Midbrain (tissue), 1 donor: ENCODE measurements around the gene IL20RA.

Source experiments
- DNase-seq: peaks from one replicate; lab custom pipeline; 2025; lab: John Stamatoyannopoulos, UW

IL20RA gene

DNA sequence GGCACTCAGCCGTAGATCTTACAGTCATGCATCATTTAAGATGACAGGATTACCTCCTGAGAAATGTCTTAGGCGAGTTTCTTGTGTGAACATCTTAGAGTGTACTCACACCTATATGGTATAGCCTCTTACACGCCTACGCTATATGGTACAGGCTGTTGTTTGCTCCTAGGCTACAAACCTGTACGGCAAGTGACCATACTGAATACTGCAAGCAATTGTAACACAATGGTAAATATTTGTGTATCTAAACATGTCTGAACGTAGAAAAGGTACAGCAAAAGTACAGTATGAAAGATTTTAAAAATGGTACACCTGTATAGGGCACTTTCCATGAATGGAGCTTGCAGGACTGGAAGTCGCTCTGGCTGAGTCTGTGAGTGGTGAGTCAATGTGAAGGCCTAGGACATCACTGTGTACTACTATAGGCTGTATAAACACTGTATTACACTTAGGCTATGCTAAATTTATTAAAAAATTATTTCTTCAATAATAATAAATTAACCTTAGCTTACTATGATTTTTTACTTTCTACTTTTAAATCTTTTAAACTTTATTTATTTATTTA, 541 bp upstream of the IL20RA start:
- no peak for DNase-seq

- DNase-seq = no peak
Observed at GRCh38 chr6:137043710-137044365, 927 bp downstream of the IL20RA start.

GRCh38 chr6:137040393-137040792, 4.4 kb downstream of the IL20RA start:
- DNase-seq = no peak

DNA sequence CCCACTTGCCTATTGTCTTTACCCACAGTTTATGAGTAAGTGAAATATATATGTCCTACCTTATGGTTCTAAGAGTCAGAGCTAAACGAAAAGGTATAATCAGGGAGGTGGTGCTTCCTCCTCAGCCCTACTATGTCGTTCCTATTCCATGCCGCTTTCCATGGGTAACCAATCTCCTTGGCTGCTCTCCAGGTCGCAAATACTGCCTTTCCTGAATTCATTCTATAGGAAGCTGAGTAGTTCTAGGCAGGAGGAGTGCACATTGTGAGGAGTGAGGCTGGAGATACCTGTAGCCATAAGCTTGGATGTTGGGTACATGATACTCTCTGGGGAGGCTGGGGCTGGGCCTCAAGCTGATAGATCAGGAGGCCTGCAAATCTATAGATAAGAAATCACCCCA, 5.8 kb downstream of the IL20RA start:
- no peak for DNase-seq

DNA sequence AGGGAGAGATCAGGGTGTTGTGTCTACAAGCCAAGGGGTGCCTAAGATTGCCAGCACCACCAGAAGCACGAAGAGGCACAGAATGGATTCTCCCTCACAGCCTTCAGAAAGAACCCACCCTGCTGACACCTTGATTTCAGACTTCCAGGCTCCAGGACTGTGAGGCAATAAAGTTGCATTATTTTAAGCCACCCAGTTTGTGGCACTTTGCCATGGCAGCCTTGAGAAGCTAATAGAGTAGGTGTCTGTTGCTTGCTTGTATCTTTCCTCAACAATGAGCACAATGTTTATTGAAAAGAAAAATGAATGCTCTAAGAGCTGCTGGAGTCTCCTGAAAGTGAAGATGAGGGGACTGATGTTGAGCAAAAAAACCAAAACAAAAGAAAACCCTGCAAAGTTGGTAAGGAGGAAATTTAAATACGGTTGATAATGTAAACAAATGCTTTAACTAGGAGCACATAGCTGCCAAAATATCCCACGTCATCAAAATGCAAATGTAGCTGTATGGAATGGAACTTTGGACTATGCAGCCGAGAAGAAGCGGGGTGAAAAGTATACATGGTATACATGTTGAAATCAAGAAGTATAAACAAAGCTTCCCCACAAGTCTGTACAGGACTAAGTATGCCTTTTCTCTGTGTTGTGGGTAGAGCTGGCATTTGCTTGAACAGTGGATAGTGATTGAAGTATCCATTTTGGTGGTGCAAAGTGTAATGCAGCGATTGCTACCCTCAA, 8.0 kb downstream of the IL20RA start:
- DNase-seq = no peak

GRCh38 chr6:137033828-137034227, 10.9 kb downstream of the IL20RA start:
- no peak for DNase-seq

DNA sequence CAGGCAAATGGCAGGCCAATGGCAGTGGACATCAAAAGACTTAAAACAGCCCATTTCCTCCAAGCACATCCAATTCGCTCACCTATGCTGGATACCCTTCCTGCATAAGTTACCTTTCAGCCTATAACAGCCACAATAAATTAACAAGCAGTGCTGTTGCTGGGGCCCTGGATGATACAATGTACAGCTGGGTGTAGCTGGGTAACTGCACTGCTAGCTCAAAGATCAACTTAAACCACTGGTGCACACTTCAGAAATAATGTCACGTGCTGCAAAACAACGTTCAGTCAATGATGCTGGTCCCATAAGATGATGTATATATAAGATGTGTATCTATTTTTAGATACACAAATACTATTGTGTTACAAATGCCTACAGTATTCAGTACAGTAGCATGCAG, 13.6 kb downstream of the IL20RA start:
- DNase-seq = no peak

GRCh38 chr6:137028912-137029311, 15.9 kb downstream of the IL20RA start:
- DNase-seq = no peak

GRCh38 chr6:137025786-137026730, 18.7 kb downstream of the IL20RA start:
- no peak for DNase-seq

DNA sequence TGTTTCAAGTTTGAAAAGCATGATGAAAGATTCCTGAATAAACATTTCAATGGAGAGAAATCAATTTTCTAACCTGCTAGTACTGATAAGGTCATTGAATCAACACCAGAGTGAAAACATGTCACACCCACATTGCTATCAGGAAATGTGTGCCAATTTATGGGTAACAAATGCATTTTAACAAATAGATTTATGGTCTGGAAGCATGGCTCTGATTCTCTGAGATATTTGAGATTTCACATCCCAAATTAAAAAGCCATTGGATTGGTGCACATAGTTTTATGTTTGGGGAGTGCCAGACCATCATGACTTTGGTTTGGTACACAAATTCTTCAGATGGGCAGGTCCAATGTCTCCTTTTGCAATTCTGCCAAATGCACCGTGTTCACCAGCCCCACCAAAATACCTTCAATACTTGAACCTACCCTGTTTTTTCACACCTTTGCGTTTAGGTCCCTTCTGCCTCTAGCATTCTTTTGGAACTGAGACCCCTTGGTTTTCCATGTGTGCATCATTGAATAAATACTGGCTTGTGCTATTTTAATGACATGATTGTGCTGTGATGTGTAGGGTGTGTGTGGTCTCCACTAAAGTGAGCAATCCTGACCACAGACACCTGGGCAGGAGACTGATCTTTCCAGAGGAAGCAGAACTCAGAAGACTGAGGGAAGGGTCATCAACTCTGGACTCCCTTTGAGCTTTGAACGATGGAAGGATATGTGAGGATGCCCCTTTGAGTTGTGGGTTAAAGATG, 20.4 kb downstream of the IL20RA start:
- no peak for DNase-seq

DNA sequence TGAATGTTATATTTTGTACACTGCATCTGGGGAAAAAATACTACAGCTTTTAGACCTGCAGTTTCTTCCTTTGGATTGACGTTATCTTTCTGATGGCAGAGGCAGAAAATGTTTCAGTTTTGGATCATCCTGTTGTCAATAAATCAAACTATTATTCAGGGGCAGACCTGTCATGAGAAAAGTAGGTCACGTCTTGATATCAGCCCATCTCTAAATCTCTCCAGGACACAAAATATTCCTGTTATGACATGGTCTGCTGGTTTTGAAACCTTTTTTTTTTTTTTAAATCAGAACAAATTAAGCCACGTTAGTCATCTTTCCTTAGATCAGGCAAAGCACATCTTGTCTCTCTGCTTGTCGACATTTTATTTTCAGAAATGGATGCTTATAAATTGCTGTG, 24.0 kb downstream of the IL20RA start:
- no peak for DNase-seq

- DNase-seq = no peak
Observed at GRCh38 chr6:137019476-137020272, 25.1 kb downstream of the IL20RA start.

DNA sequence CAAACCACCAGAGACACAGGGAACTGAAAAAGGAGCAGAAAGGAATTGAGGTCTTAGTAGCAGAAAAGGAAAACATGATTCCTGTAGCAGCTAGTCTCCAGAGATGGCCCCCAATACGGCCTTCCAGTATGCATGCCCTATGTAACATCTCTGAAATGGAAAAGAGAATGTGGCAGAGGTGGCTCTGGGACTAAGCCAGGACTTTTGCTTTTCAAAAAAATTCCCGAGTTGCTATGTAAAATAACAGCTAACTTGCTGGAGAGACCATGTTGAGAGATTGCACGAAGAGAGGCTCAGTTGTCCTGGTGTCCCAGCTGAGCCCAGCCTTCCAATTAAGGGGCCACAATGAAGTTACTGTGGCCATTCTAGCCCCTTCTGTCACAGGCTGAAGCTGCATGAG, 27.7 kb downstream of the IL20RA start:
- DNase-seq = no peak

- no peak for DNase-seq
Observed at GRCh38 chr6:137016356-137016755, 28.4 kb downstream of the IL20RA start.

GRCh38 chr6:137015943-137016342, 28.8 kb downstream of the IL20RA start:
- DNase-seq = no peak

DNA sequence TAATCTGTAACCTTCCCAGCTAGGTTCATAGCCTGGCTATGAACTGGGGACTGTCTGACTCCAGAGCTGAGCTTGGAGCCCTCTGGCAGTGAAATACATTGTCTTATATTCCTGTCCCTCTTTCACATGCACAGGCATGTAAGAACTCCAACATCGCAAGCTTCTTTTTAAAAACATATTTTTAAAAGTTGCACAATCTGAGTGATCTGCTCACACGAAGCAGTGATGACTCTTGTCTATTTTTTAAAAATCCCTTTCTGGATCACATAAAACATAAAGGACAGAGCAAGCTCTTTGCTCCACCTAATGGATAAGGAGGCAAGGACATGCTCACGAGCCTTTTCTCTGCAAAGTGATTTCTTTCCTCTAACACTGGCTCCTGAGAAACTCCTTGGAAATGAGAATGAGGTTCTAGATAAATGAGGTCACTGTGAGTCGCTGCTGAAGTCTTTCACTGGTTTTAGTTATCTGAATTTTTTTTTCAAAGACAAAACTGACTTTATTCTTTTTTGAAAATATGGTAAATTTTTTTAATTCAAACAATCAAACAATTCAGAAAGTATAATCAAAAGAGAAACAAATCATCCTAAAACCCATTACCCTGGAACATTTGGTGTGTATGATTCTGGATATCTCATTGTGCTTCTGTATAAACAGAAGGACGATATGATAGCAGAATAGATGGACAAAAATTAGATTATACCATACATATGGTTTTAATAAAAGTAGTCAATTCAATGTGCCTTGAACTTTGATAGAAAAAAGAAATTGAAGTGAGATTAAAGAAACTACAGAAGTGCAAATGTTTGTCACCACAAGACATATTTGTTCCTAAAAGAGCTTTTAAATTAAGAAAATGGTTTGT, 30.8 kb downstream of the IL20RA start:
- DNase-seq = no peak

- no peak for DNase-seq
Observed at GRCh38 chr6:137013031-137013430, 31.7 kb downstream of the IL20RA start.

- DNase-seq = no peak
Observed at GRCh38 chr6:137011406-137011805, 33.4 kb downstream of the IL20RA start.

DNA sequence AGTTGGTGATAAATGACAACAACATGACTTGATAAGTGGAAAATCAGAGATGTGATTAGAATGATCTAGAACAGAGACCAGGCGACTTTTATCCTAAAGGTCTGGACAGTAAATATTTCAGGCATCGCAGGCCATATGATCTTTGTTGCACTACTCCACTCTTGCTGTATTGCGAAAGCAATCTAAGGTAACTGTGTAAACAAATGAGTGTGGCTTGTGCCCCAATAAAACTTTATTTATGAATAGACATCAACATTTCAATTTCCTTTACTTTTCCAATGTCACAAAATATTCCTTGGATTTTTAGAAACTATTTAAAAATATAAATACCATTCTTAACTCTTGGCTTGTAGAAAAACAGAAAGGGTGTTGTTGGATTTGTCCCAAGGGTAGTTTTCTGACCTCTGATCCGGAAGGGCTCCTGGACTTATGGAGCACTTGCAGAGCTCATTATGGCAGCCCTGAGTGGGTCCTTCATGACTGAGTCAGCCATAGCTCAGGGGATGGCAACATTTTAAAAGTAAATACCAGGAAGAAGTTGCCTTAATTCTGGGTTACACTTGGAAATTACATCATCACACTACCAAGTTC, 34.5 kb downstream of the IL20RA start:
- DNase-seq = no peak
